Endothelial cell of umbilical vein (primary cell): ENCODE data around the gene MAPRE2.

Source experiments
- CTCF ChIP-seq, 2 donors: IDR thresholded peaks; 1 replicate in 1 of 2; 2 replicates in 1 of 2; pipeline ENCODE4 v1.5.1; 2011; ENCODE audit warnings: low read length in 2 of 2, mild to moderate bottlenecking in 2 of 2, moderate library complexity in 2 of 2, control low read depth in 1 of 2, inconsistent platforms in 1 of 2, low read depth in 1 of 2; ENCODE audit not compliant: insufficient read depth in 1 of 2; ENCODE audit errors: extremely low read depth in 1 of 2
- EZH2 ChIP-seq: IDR thresholded peaks from 2 replicates; pipeline ENCODE4 v1.6.1; 2012; ENCODE audit warnings: borderline replicate concordance, low read depth, mild to moderate bottlenecking, moderate library complexity, low read length, inconsistent platforms; ENCODE audit not compliant: severe bottlenecking
- GATA2 ChIP-seq: IDR thresholded peaks from 2 replicates; pipeline ENCODE4 v1.7.0; 2011; ENCODE audit warnings: low read depth, mild to moderate bottlenecking, moderate library complexity, mixed read lengths, low read length; ENCODE audit not compliant: insufficient read length, insufficient read depth
- JUN ChIP-seq: IDR thresholded peaks from 2 replicates; pipeline ENCODE4 v1.6.1; 2011; ENCODE audit warnings: borderline replicate concordance, low read depth; ENCODE audit not compliant: insufficient read length, insufficient read depth
- MAX ChIP-seq: IDR thresholded peaks from 2 replicates; pipeline ENCODE4 v1.6.1; 2011; ENCODE audit not compliant: insufficient read depth, insufficient read length
- MYC ChIP-seq: IDR thresholded peaks from one replicate; pipeline ENCODE4 v1.6.1; 2011; ENCODE audit warnings: mild to moderate bottlenecking, low read depth, low read length
- POLR2A ChIP-seq: IDR thresholded peaks from 2 replicates; pipeline ENCODE4 v1.6.1; 2012; ENCODE audit warnings: low read depth, mild to moderate bottlenecking, control low read depth, low read length
- POLR2AphosphoS5 ChIP-seq: IDR thresholded peaks from 2 replicates; pipeline ENCODE4 v1.6.1; 2012; ENCODE audit warnings: low read depth, mild to moderate bottlenecking, control low read depth, low read length, moderate library complexity; ENCODE audit not compliant: insufficient read depth

- TF ChIP-seq CTCF (IDR thresholded peaks at IDR 0.05; ENCODE audit: extremely low read depth in 1 of 2, insufficient read depth in 1 of 2, low read depth in 1 of 2, low read length in 2 of 2) (no peak), EZH2 (no peak), MYC (no peak), POLR2A (no peak), POLR2AphosphoS5 (no peak), JUN (no peak), GATA2 (no peak), MAX (no peak)
Measured at GRCh38 chr18:35049111-35050027, 8.2 kb downstream of the MAPRE2 start.
